ENCODE data around the gene HERC6.
"Not testable (repeated sequence)": the region's sequence is repeated elsewhere in the genome, so short reads cannot be mapped to it uniquely, and the experiment has no call there.

HERC6 gene

GRCh38 chr4:88435987-88436693 is 57.5 kb downstream of the HERC6 start:
- no peak overlapping the region for H3K4me3 ChIP-seq (ENCODE audit: low read depth, low read length)
- TF ChIP-seq CTCF (IDR thresholded peaks at IDR 0.05; ENCODE audit: low read depth, low read length): no peak
- TF ChIP-seq POLR2A (IDR thresholded peaks at IDR 0.05; ENCODE audit: extremely low read depth, insufficient read length): no peak
- no peak for TF ChIP-seq MAX (IDR thresholded peaks at IDR 0.05; ENCODE audit: low read depth, low read length)
- TF ChIP-seq MYC (IDR thresholded peaks at IDR 0.05; ENCODE audit: low read depth, low read length): no peak
- no peak for DNase-seq (ENCODE audit: low read depth)

GRCh38 chr4:88437873-88438272 is 59.2 kb downstream of the HERC6 start:
- peak; percentile 11 for DNase-seq (ENCODE audit: low read depth)
- not testable (repeated sequence) for H3K4me3 ChIP-seq (ENCODE audit: low read depth, low read length)

GRCh38 chr4:88439161-88439760 is 60.6 kb downstream of the HERC6 start:
- DNase-seq (ENCODE audit: low read depth): no peak
- no peak overlapping the region for H3K4me3 ChIP-seq (ENCODE audit: low read depth, low read length)
- TF ChIP-seq CTCF (IDR thresholded peaks at IDR 0.05; ENCODE audit: low read depth, low read length) (no peak), MYC (IDR thresholded peaks at IDR 0.05; ENCODE audit: low read depth, low read length) (no peak), MAX (IDR thresholded peaks at IDR 0.05; ENCODE audit: low read depth, low read length) (no peak), POLR2A (IDR thresholded peaks at IDR 0.05; ENCODE audit: extremely low read depth, insufficient read length) (no peak)

- TF ChIP-seq MAX (IDR thresholded peaks at IDR 0.05; ENCODE audit: low read depth, low read length) (no peak), POLR2A (IDR thresholded peaks at IDR 0.05; ENCODE audit: extremely low read depth, insufficient read length) (no peak), CTCF (IDR thresholded peaks at IDR 0.05; ENCODE audit: low read depth, low read length) (no peak), MYC (IDR thresholded peaks at IDR 0.05; ENCODE audit: low read depth, low read length) (no peak)
- no peak overlapping the region for H3K4me3 ChIP-seq (ENCODE audit: low read depth, low read length)
- no peak for DNase-seq (ENCODE audit: low read depth)
Measured at GRCh38 chr4:88440146-88440545, 61.5 kb downstream of the HERC6 start.

- TF ChIP-seq POLR2A (IDR thresholded peaks at IDR 0.05; ENCODE audit: extremely low read depth, insufficient read length) (no peak), CTCF (IDR thresholded peaks at IDR 0.05; ENCODE audit: low read depth, low read length) (no peak), MYC (IDR thresholded peaks at IDR 0.05; ENCODE audit: low read depth, low read length) (no peak), MAX (IDR thresholded peaks at IDR 0.05; ENCODE audit: low read depth, low read length) (no peak)
- H3K4me3 ChIP-seq (ENCODE audit: low read depth, low read length): no peak overlapping the region
- no peak for DNase-seq (ENCODE audit: low read depth)
Measured at GRCh38 chr4:88441696-88442095, 63.0 kb downstream of the HERC6 start.

GRCh38 chr4:88442689-88443191 is 64.1 kb downstream of the HERC6 start:
- TF ChIP-seq POLR2A (IDR thresholded peaks at IDR 0.05; ENCODE audit: extremely low read depth, insufficient read length) (no peak), MAX (IDR thresholded peaks at IDR 0.05; ENCODE audit: low read depth, low read length) (no peak), CTCF (IDR thresholded peaks at IDR 0.05; ENCODE audit: low read depth, low read length) (no peak), MYC (IDR thresholded peaks at IDR 0.05; ENCODE audit: low read depth, low read length) (no peak)
- no peak overlapping the region for H3K4me3 ChIP-seq (ENCODE audit: low read depth, low read length)
- peak; percentile 21 for DNase-seq (ENCODE audit: low read depth)
